Measurements from ENCODE around the gene EFL1.

EFL1 gene

DNA sequence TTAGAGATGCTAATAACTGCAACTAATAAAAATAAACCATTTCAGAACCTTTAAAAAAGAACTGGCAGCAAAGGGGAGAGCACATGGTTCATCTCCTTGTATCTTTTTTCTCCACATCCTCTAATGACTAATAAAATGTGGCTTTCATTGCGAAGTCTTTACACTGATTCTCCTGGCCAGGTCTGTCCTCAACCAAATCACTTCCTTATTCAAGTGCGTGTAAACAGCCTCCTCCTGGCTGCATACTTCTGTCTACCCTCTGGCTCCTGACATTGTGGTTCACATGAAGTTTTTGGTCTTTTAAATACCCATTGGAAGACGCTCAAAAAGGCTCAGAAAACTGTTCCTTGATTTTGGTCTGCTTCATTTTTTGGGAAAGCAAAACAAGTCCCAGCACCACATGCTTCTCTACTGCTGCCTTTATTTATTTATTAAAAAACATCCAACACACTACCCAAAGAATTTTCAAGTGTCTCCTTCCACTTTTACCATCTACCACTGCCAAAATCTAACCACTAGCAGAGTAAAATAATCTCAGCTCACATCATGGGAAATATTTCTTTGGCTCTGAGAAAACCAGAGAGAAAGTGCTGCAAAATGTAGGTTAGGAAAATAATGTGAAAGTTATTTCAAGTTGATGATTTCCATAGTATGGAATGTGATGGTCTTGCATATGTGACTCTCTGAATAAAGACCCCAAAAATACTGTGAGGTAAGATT, 85.1 kb downstream of the EFL1 start:
- TF ChIP-seq CREB1 (IDR thresholded peaks at IDR 0.05; ENCODE audit: low read depth) (no peak), TCF12 (IDR thresholded peaks at IDR 0.05; ENCODE audit: low read depth) (no peak), RAD21 (IDR thresholded peaks at IDR 0.05; ENCODE audit: low read depth) (no peak), YY1 (IDR thresholded peaks at IDR 0.05; ENCODE audit: low read depth) (no peak), TEAD4 (IDR thresholded peaks at IDR 0.05) (no peak)
- TF ChIP-seq, protein P1, sequence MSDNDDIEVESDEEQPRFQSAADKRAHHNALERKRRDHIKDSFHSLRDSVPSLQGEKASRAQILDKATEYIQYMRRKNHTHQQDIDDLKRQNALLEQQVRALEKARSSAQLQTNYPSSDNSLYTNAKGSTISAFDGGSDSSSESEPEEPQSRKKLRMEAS (IDR thresholded peaks at IDR 0.05), result no peak

DNA sequence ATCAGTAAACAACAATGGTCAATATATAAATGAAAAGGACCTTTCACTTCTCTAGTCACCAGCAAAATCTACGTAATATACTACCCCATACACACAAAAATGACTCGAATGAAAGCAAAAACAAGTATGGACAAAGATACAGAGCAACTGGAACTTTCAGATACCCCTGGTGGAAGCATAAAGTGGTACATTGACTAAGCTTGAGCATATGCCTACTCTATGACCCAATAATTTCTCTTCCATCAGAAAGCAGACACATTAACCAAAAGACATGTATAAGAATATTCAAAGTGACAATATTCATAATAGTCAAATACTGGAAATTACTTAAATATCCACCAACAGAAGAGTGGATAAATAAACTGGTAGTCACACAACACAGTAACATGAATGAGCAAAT, 86.0 kb downstream of the EFL1 start:
- TF ChIP-seq, protein P1 (IDR thresholded peaks at IDR 0.05), result no peak
- TF ChIP-seq TAF1 (IDR thresholded peaks at IDR 0.05; ENCODE audit: low read depth), result no peak
- no peak for TF ChIP-seq TCF12 (IDR thresholded peaks at IDR 0.05; ENCODE audit: low read depth)
- TF ChIP-seq NFIC (IDR thresholded peaks at IDR 0.05), result no peak

- TF ChIP-seq EP300 (IDR thresholded peaks at IDR 0.05; ENCODE audit: borderline replicate concordance), result no peak
- TF ChIP-seq, protein P2, sequence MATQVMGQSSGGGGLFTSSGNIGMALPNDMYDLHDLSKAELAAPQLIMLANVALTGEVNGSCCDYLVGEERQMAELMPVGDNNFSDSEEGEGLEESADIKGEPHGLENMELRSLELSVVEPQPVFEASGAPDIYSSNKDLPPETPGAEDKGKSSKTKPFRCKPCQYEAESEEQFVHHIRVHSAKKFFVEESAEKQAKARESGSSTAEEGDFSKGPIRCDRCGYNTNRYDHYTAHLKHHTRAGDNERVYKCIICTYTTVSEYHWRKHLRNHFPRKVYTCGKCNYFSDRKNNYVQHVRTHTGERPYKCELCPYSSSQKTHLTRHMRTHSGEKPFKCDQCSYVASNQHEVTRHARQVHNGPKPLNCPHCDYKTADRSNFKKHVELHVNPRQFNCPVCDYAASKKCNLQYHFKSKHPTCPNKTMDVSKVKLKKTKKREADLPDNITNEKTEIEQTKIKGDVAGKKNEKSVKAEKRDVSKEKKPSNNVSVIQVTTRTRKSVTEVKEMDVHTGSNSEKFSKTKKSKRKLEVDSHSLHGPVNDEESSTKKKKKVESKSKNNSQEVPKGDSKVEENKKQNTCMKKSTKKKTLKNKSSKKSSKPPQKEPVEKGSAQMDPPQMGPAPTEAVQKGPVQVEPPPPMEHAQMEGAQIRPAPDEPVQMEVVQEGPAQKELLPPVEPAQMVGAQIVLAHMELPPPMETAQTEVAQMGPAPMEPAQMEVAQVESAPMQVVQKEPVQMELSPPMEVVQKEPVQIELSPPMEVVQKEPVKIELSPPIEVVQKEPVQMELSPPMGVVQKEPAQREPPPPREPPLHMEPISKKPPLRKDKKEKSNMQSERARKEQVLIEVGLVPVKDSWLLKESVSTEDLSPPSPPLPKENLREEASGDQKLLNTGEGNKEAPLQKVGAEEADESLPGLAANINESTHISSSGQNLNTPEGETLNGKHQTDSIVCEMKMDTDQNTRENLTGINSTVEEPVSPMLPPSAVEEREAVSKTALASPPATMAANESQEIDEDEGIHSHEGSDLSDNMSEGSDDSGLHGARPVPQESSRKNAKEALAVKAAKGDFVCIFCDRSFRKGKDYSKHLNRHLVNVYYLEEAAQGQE (IDR thresholded peaks at IDR 0.05; ENCODE audit: low read depth), result no peak
- no peak for TF ChIP-seq USF1 (IDR thresholded peaks at IDR 0.05)
- no peak for TF ChIP-seq CEBPB (IDR thresholded peaks at IDR 0.05)
- no peak for TF ChIP-seq YY1 (IDR thresholded peaks at IDR 0.05; ENCODE audit: low read depth)
- TF ChIP-seq, protein P1 (IDR thresholded peaks at IDR 0.05), result no peak
- TF ChIP-seq FOXM1 (IDR thresholded peaks at IDR 0.05; ENCODE audit: borderline replicate concordance, low read depth), result no peak
- TF ChIP-seq TEAD4 (IDR thresholded peaks at IDR 0.05), result no peak
- TF ChIP-seq CREB1 (IDR thresholded peaks at IDR 0.05; ENCODE audit: low read depth), result no peak
- no peak for TF ChIP-seq TAF1 (IDR thresholded peaks at IDR 0.05; ENCODE audit: low read depth)
- no peak for TF ChIP-seq RAD21 (IDR thresholded peaks at IDR 0.05; ENCODE audit: low read depth)
- no peak for TF ChIP-seq NFIC (IDR thresholded peaks at IDR 0.05)
- TF ChIP-seq EGR1 (IDR thresholded peaks at IDR 0.05), result no peak
- no peak for TF ChIP-seq ZBTB7A (IDR thresholded peaks at IDR 0.05; ENCODE audit: low read depth)
- TF ChIP-seq TCF12 (IDR thresholded peaks at IDR 0.05; ENCODE audit: low read depth), result no peak
Measured at GRCh38 chr15:82174471-82175235, 87.9 kb downstream of the EFL1 start.

GRCh38 chr15:82173108-82173507, 89.4 kb downstream of the EFL1 start:
- TF ChIP-seq EGR1 (IDR thresholded peaks at IDR 0.05), result no peak

- no peak for TF ChIP-seq TEAD4 (IDR thresholded peaks at IDR 0.05)
- TF ChIP-seq EGR1 (IDR thresholded peaks at IDR 0.05), result no peak
- TF ChIP-seq USF1 (IDR thresholded peaks at IDR 0.05), result no peak
- TF ChIP-seq TAF1 (IDR thresholded peaks at IDR 0.05; ENCODE audit: low read depth), result no peak
Measured at GRCh38 chr15:82172506-82172905, 90.0 kb downstream of the EFL1 start.

- TF ChIP-seq TCF12 (IDR thresholded peaks at IDR 0.05; ENCODE audit: low read depth) (no peak), NFIC (IDR thresholded peaks at IDR 0.05) (no peak), USF1 (IDR thresholded peaks at IDR 0.05) (no peak)
- TF ChIP-seq, protein P1 (IDR thresholded peaks at IDR 0.05), result no peak
Measured at GRCh38 chr15:82168757-82169156, 93.8 kb downstream of the EFL1 start.

GRCh38 chr15:82168296-82168695, 94.2 kb downstream of the EFL1 start:
- no peak for TF ChIP-seq FOXM1 (IDR thresholded peaks at IDR 0.05; ENCODE audit: borderline replicate concordance, low read depth)
- TF ChIP-seq CREB1 (IDR thresholded peaks at IDR 0.05; ENCODE audit: low read depth), result no peak
- no peak for TF ChIP-seq TCF12 (IDR thresholded peaks at IDR 0.05; ENCODE audit: low read depth)
- no peak for TF ChIP-seq RAD21 (IDR thresholded peaks at IDR 0.05; ENCODE audit: low read depth)
- no peak for TF ChIP-seq NFIC (IDR thresholded peaks at IDR 0.05)
- no peak for TF ChIP-seq TAF1 (IDR thresholded peaks at IDR 0.05; ENCODE audit: low read depth)
- no peak for TF ChIP-seq USF1 (IDR thresholded peaks at IDR 0.05)
- TF ChIP-seq YY1 (IDR thresholded peaks at IDR 0.05; ENCODE audit: low read depth), result no peak
- no peak for TF ChIP-seq CEBPB (IDR thresholded peaks at IDR 0.05)
- TF ChIP-seq EP300 (IDR thresholded peaks at IDR 0.05; ENCODE audit: borderline replicate concordance), result no peak
- TF ChIP-seq EGR1 (IDR thresholded peaks at IDR 0.05), result no peak
- TF ChIP-seq, protein P2 (IDR thresholded peaks at IDR 0.05; ENCODE audit: low read depth), result no peak
- TF ChIP-seq, protein P1 (IDR thresholded peaks at IDR 0.05), result no peak
- TF ChIP-seq TEAD4 (IDR thresholded peaks at IDR 0.05), result no peak
- no peak for TF ChIP-seq ZBTB7A (IDR thresholded peaks at IDR 0.05; ENCODE audit: low read depth)

Data from Ishikawa (cell line).